Dermis blood vessel endothelial cell (primary cell): ENCODE measurements around the gene ZNF22. TPM values are rescaled to one million over a fixed set of nuclear protein-coding genes. Genes with fewer than 3 reads are reported as not detected.

Experiments used
- DNase-seq: peaks from one replicate; pipeline ENCODE4 v3.0.0; 2010
- total RNA-seq: library from RNA; depleted of rRNA; stranded (reverse); fragments of >200 nt; gene quantifications from 2 replicates; pipeline ENCODE4 v1.2.3, GENCODE V29; 2014

ZNF22 gene
- total RNA-seq: 53.6 and 54.4 TPM in 2 replicates

GRCh38 chr10:45000752-45001380 is at the start of gene ZNF22:
TSS of gene ZNF22 (plus strand) at chr10:45000923. CDS start at chr10:45003369, 2,446 bp downstream.
- peak; percentile 79 for DNase-seq

- DNase-seq: no peak
Measured at GRCh38 chr10:44951576-44952226, 49.0 kb upstream of the ZNF22 start.

DNA sequence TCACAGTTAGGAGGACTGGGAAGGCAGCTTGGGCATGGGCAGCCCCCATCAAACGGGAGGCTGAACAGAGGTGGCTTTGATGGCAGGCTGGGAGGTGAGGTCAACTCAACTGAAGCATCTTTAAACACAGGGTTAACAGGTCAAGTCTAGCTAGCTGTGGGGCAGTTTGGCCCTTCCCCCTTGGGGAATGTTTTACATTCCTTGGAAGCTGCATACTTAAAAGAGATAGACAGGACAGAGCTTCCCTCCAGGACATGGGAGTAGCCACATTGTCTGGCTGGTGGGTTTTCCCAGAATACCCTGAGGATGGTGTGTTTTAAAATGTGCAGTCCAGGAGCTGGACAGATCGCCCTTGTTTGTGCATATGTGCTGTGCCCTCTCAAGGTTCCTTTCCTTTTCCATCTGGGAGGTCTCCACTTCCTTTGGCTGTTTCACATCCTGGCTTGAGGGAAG is 47.9 kb upstream of the ZNF22 start:
- no peak for DNase-seq

DNA sequence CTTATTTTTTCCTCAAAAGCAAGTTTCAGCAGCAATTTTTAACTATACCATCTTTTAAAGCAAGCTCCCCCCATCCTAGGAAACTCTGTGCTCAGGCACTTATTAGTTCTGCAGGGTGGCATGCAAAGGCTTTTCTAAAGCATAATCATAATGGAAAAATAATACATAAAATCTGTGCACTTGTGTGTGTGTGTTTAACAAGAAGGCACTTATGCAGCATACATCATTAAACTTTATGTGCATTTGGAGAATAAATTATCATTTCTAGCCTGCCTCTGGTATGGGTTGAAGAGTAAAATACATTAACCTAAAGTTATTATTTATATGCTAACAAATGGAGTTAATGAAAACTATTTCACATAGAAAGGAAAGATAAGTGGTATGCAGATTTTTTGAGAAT is 46.7 kb upstream of the ZNF22 start:
- DNase-seq: no peak

GRCh38 chr10:44954962-44955361 is 45.8 kb upstream of the ZNF22 start:
- DNase-seq: no peak

DNA sequence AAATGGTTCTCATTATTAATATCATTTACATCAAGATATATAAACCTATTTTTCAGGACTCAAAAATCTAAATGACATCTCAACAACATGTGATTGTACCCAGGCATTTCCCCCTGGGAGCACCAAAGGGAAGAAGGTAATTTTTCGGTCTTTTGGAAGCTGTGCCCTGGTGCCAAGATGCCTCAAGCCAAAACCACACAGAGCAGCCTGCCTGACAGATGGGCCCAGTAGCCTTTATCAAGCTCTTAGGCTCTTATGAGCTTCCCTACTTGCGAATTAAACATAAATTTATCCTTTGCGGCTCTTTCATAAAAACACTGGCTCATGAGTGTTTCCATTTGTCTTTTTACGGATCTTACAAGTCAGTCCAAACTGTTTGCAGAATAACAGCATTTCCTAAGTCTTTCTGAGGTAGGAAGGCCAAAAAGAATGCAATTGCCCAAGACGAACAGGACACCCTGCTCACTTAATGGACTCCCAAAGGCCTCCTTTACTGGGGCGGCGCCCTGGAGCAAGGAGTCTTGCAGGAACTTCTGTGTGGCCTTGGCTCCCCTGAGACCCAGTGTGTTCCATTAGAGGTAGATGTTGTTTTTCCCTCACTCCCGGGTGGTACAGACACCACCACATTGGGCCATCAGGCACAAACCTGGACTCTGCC is 45.2 kb upstream of the ZNF22 start:
- DNase-seq: no peak

DNA sequence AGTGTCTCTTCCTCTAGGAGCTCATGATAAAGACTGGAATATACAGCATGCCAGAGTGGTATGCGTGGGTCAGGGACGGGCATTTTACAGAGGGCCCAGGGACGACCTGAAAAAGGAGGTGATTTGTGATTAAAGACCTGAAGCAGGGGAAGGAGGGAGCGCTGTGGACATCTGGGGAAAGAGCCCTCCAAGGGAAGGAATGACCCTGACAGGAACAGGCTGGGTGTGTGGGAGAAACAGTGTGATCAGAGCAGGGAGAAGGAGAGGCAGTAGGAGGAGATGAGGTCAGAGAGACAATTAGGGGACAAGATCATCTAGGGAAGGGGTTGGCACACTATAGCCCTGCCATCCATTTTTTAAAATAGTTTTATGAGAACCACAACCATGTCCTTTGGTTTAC is 44.5 kb upstream of the ZNF22 start:
- DNase-seq: no peak

DNA sequence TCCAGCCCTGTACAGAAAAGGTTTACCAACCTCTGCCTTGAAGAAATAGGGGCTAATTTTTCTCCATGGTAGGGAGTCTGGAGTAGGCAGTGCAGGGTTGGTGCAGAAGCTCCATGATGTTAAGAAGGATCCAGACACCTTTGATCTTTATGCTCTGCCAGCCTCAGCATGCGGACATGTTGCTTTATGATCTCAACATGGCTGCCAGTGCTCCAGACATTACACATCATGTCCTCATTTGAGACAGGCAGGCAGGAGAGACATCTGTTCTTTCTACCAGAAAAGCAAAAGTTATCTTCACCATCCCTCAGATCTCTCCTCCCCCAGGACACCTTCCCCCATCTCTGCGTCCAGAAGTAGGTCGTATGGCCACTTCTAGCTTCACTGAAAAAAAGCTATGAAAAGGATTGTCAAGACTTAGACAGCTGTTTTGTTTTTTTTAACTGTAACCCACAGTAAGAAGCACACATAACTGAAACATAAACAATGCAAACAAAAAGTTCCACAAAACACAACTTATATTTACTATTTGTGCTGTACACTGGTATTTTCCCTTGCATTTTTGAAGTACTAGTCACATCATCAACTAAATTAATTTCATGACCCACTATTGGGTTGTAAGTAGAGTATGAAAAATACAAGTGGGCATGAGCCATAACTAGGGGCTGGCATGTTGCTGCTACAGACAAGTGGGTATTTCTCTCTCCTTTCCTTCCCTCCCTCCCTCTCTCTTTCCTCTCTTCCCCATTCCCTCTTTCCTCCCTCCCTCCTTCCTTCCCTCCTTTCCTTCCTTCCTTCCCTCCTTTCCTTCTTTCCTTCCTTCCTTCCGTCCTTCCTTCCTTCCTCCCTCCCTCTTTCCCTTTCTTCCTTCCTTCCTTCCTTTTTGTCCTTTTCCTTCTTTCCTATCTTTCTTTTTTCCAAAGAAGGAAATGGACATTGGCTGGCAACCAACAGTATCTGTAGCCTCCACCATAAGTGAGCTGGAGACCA is 43.7 kb upstream of the ZNF22 start:
- DNase-seq: no peak

DNA sequence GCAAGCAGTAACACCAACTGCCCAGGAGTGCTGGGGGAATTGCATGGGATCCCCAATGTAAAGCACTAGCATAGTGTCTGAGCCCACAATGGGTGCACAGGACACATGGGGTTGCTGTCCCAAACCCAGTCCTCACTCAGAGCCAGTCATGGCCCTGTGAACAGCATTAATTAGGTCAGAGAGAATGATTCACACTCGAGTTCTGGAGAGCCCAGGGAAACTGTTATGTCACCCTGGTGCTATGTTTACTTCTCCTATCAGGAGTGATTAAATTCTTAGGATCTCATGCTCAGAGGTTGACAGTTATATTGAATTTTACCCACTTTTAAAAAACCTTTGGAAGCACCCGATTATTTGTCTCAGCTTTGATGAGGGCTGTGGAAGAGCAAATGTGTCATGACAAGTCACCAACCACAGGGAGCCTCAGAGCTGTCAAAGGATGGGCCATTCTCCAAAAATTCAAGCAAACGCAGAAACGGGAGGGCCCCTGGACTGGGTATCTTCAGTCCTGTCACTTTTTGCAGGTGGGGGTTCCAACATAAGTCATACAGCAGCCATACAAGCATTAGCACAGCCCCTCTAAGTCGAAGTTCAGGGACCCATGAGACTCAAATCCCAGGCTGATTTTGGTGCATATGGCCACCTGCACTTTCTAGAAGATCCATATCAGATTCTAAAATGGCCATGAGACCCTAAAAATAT is 42.4 kb upstream of the ZNF22 start:
- peak; percentile 56 for DNase-seq

GRCh38 chr10:44958898-44959246 is 41.9 kb upstream of the ZNF22 start:
- no peak for DNase-seq

DNA sequence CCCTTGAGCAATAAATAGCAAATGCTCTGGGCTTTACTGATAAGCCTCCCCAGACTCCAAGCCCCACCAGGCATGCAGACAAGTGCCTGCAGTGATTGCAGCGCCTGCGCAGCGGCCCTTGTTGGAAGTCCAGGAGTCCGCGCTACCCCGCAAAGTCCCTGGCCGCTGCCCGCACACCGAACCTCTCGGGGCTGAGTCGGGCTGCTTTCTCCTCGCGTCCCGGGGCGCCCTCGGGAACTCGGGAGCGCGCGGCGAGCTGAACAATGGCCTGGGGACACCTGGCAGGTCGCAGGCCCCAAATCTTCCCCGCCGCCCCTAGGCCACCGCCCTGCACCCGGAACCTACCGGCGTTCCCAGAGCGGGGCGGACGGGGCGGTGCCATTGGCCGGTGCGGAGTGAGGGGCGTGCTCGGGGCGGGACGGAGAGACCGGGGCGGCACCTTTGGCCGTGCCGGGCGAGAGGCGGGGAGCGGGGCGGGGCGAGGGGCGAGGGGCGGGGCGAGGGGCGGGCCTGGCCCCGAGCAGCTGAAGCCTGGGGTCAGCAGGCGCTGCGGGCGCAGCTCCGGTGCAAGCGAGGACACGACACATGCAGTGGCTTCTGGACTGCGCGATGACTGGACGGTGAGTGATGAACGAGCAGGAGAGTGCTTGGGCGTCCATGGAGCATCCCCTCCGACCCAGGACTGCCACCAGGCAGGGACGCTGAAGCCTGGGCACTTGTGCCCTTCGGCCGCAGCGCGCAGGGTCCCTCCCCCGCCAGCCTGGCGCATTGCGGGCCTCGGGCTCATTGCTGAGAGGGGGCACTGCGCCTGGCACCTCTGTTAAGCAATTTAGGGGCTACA is 41.3 kb upstream of the ZNF22 start, which contains the start of gene RASSF4:
Gene RASSF4 (plus strand): TSS at position 556 of the 841 bp plus-strand sequence. CDS start 10,401 bp downstream, outside the sequence.
- peak; percentile 89 for DNase-seq

- no peak for DNase-seq
Measured at GRCh38 chr10:44960088-44960460, 40.6 kb upstream of the ZNF22 start.

- no peak for DNase-seq
Measured at GRCh38 chr10:44960482-44961229, 40.1 kb upstream of the ZNF22 start.

GRCh38 chr10:44961230-44961571 is 39.5 kb upstream of the ZNF22 start:
- DNase-seq: no peak

DNA sequence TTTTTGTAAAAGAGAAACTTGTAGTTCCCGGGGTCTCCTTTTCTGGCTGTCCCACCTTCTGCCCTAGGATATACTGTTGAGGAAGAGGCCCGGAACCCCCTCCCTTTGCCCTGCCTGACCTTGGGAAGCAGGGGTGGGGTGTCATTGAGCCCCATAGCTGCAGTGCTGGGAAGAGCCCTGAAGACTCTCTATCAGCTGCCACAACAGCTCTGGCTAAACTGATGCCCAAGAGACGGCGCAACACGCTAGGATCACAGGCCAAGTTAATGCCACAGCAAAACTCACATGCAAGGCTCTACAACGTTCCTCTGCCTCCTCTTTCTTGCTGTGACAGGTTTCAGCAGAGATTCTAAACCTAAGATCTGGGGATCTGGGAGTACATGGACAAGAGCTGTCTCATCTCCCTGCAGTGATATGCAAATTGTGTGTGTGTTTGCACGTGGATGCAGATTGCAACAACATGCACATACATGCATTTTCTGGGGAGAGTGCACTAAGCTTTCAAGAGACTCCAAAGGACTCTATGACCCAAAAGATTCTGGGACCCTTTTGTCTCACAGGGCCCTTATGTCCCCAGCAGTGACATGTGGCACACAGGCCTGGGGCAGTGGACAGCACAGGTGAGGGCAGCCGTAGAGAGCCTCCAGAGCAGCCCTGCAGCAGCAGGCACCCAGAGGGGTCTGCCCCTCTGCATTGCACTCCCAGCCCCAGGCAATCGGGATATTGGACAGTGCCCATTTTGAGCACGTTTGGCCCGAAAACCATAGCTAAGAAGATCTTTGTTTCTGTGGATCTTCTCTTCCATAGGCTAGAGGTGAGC is 38.6 kb upstream of the ZNF22 start:
- DNase-seq: no peak

DNA sequence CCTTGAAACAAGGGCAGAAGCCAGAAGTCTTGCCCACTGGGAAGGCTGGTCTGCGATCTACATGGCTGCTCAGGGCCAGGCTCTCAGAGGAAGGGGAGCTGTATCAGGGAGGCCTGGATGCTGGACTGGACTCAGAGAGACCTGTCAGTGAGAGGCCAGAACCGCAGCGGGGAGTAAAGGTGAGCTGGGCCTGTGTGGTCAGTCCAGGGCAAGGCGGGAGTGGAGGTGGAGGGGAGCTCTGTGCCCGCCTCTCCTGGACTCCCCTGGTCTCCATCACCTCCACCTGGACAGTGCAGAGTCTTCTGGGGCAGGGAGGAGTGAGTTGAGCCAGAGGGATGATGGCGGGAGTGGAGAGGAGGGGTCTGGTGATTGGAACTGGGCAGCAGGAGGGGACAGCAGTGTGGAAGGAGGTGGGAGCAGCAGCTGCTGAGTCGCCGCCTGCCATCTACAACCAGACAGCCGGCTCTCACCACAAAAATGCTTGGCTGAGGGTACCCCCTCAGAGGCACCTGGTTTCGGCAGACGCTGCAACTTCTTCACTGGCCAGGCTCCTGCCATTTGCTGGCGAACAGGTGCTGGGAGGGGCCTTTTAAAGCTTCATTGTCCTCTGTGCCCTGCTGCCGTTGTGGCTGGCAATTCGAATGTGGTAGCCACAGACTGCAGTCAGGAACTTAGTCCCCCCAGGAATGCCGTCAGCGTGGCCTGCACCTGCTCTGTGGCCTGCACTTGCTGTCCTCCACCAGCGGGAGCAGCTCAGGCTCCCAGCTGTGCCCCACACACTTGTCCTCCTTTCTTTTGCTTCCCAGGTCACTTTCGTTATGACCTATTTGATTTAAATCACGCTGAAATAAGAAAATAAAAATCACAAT is 37.6 kb upstream of the ZNF22 start:
- DNase-seq: no peak

DNA sequence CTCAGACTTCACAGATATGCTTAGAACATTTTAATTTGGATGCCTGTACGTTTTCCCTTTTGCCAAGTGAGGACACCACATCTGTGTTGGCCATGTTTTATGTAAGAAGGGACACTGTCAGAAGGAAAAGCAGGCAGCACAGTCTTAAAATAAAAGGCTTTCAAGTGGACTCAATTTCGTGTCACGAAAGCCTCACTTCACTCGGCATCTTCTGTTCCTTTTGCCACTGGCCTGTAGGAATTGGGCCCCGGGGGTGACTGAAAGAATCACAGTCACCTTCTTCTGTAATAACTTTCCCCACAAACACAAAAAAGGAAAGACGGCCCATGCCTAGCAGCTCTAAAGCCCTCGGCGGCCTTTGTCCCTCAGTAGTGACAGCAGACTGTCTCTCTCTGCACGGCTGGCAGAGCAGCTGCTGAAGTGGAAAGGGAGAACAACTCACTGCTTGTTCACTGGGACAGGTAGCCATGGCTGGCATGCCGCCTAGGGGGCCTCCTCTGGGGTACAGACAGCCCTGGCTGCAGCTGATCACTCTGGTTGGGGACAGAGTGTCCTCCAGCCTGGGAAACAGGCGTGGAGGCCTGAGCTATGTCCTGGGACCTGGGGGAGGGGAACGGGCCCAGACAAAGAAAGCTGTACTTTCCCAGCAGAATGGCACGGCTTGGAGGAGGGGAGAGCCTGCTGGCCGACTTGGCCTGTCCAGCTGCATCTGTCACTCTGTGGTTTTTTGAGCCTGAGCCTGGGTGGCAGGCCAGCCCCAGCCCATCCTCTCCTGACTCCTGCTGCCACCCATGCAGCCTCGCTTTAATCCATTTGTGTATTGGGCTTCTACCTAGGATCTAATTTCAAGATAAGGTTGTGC is 36.7 kb upstream of the ZNF22 start:
- no peak for DNase-seq

- DNase-seq: no peak
Measured at GRCh38 chr10:44965104-44965503, 35.6 kb upstream of the ZNF22 start.
